Dermis blood vessel endothelial cell (primary cell): ENCODE data around the gene FOXK1. TPM values are rescaled to one million over a fixed set of nuclear protein-coding genes. Genes with fewer than 3 reads are reported as not detected.

Experiments
- total RNA-seq: library from RNA; depleted of rRNA; stranded (reverse); fragments of >200 nt; gene quantifications from 2 replicates; pipeline ENCODE4 v1.2.3, GENCODE V29; 2014

Gene FOXK1
- total RNA-seq, 1 donor from 2014 or later, result 25.9 TPM

Other genes with a start within 250 kb of the FOXK1 start
- 28.3 and 32.3 TPM in 2 replicates for gene AP5Z1, start 93.3 kb downstream of the FOXK1 start, total RNA-seq
- 0.23 and 0.34 TPM in 2 replicates for gene PAPOLB, start 179.7 kb downstream of the FOXK1 start, total RNA-seq
- gene RADIL, start 201.4 kb downstream of the FOXK1 start, total RNA-seq, result 3.9 and 4.1 TPM in 2 replicates